Measurements from ENCODE around the gene SGPP1. TPM values are rescaled to one million over a fixed set of nuclear protein-coding genes. Genes with fewer than 3 reads are reported as not detected.

SGPP1 gene
- total and polyA plus RNA-seq, 2 of the 4 experiments (the other 2 are of a cell fraction), result 8.6 to 11.1 TPM

DNA sequence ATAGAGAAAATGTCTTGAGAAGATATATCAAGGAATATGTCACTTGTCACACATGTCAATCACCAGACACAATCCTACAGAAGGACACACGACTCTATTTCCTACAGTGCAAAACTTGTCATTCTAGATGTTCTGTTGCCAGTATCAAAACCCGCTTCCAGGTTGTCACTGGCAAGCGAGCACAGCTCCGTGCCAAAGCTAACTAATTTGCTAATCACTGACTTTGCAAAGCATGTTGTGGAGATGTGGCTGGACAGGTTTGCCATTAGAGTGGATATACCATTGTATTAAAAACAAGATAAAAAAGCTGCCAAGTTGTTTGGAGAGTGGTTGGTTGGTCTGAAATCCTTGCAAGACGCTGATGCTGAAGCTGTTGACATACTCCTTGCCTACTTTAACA is 7.9 kb upstream of the SGPP1 start:
- Histone ChIP-seq H3K79me1 (ENCODE audit: low read depth in 1 of 2, low read length in 2 of 2) (no peaks in the 10 kb centered on the region), H2BK15ac (ENCODE audit: low read depth, low read length) (no peak overlapping the region), H2AFZ (replicated peaks; ENCODE audit: low read length, poor library complexity) (no peak overlapping the region), H3K9me1 (ENCODE audit: insufficient read depth, low read length) (no peaks in the 10 kb centered on the region), H3K36me3 (ENCODE audit: control insufficient read depth, insufficient read depth, low read length) (no peaks in the 10 kb centered on the region), H2BK120ac (ENCODE audit: low read depth, low read length) (no peak overlapping the region), H2BK20ac (ENCODE audit: low read depth, low read length) (no peak overlapping the region), H2BK5ac (ENCODE audit: low read depth, low read length, poor library complexity, severe bottlenecking) (no peak overlapping the region), H4K8ac (ENCODE audit: low read depth in 2 of 2, low read length in 2 of 2) (no peak overlapping the region), H3K14ac (replicated peaks; ENCODE audit: low read depth, low read length) (no peak overlapping the region), H3K9ac (ENCODE audit: low read depth, low read length) (no peak overlapping the region), H3K4me2 (ENCODE audit: low read depth, low read length) (no peak overlapping the region), H4K20me1 (ENCODE audit: insufficient read depth, low read length) (no peaks in the 10 kb centered on the region), H4K91ac (ENCODE audit: insufficient read depth, low read depth, low read length) (no peak overlapping the region), H3K4ac (ENCODE audit: low read depth, low read length) (no peak overlapping the region), H3K27me3 (ENCODE audit: control insufficient read depth, insufficient read depth, low read length) (peaks cover 8% of the 10 kb centered on the region), H3K56ac (ENCODE audit: extremely low read depth, insufficient read depth, low read length) (no peak overlapping the region), H4K5ac (ENCODE audit: low read depth, low read length) (no peak overlapping the region), H3K4me3 (ENCODE audit: insufficient read depth, low read depth, low read length) (no peak overlapping the region), H3K23ac (ENCODE audit: low read depth, low read length) (no peak overlapping the region), H3K4me1 (ENCODE audit: control insufficient read depth, insufficient read depth, low read length) (no peaks in the 10 kb centered on the region), H3K9me3 (ENCODE audit: control insufficient read depth, insufficient read depth, low read length) (no peaks in the 10 kb centered on the region), H3K27ac (ENCODE audit: insufficient read depth, low read length) (no peak overlapping the region), H2AK9ac (replicated peaks; ENCODE audit: low read depth, low read length, poor library complexity) (no peak overlapping the region), H3K18ac (ENCODE audit: low read depth, low read length) (no peak overlapping the region), H2AK5ac (ENCODE audit: low read depth, low read length) (no peak overlapping the region)
- no peak for ATAC-seq (ENCODE audit: low read depth)
- no TSS peak for BruUV-seq (replicated peaks)
- POLR2A ChIA-PET (ENCODE audit: unreplicated experiment), result no interaction called here
- dilution Hi-C loops (cut with HindIII; ENCODE audit: low sequenced_read_pairs, unreplicated experiment) (no loop called here), intact Hi-C loops (cut with micrococcal nuclease) (no loop called here), in situ Hi-C loops (cut with MboI; ENCODE audit: low sequenced_read_pairs) (no loop called here)
- CTCF ChIA-PET, result no interaction called here
- no peak for TF ChIP-seq SMC3 (IDR thresholded peaks at IDR 0.05; ENCODE audit: low read depth, low read length)
- no peak for TF ChIP-seq CEBPB (IDR thresholded peaks at IDR 0.05; ENCODE audit: low read depth, low read length)
- no peak for TF ChIP-seq RFX5 (IDR thresholded peaks at IDR 0.05; ENCODE audit: low read depth, low read length)
- TF ChIP-seq BHLHE40 (IDR thresholded peaks at IDR 0.05; ENCODE audit: low read depth, low read length), result no peak
- no peak for TF ChIP-seq FOS (IDR thresholded peaks at IDR 0.05; ENCODE audit: low read depth, low read length)
- no peak for TF ChIP-seq MAFK (IDR thresholded peaks at IDR 0.05; ENCODE audit: low read depth, low read length)
- TF ChIP-seq NFE2L2 (IDR thresholded peaks at IDR 0.05; ENCODE audit: low read depth, low read length), result no peak
- TF ChIP-seq, protein P1, sequence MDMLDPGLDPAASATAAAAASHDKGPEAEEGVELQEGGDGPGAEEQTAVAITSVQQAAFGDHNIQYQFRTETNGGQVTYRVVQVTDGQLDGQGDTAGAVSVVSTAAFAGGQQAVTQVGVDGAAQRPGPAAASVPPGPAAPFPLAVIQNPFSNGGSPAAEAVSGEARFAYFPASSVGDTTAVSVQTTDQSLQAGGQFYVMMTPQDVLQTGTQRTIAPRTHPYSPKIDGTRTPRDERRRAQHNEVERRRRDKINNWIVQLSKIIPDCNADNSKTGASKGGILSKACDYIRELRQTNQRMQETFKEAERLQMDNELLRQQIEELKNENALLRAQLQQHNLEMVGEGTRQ (IDR thresholded peaks at IDR 0.05; ENCODE audit: low read depth, low read length), result no peak
- no peak for TF ChIP-seq RCOR1 (IDR thresholded peaks at IDR 0.05; ENCODE audit: insufficient replicate concordance, low read length)
- no peak for TF ChIP-seq MAZ (IDR thresholded peaks at IDR 0.05; ENCODE audit: borderline replicate concordance, low read depth, low read length)
- no peak for DNase-seq
- no CpG with 5 or more reads among the region's 5 CpGs for whole genome bisulfite sequencing, 2 experiments (ENCODE audit: extremely low coverage in 2 of 2, insufficient read length in 1 of 2)
